Loucy (cell line): ENCODE measurements around the gene MBD4.
"Not testable (repeated sequence)": the region's sequence is repeated elsewhere in the genome, so short reads cannot be mapped to it uniquely, and the experiment has no call there.

Source experiments
- H2AFZ ChIP-seq: fragments of 200-600 bp; sonication (generic); 2 replicates; pipeline ENCODE4 v1.6.0; 2016; ENCODE audit warnings: antibody characterized with exemption, mild to moderate bottlenecking, low read length, moderate library complexity
- H3F3A ChIP-seq: fragments of 200-600 bp; 2 replicates; pipeline ENCODE4 v1.6.0; 2016; ENCODE audit warnings: antibody characterized with exemption, low read depth, mild to moderate bottlenecking
- H3K27me3 ChIP-seq: fragments of 200-600 bp; sonication (generic); 2 replicates; pipeline ENCODE4 v1.6.1; 2014; ENCODE audit warnings: low read length, mild to moderate bottlenecking; ENCODE audit not compliant: insufficient read depth, poor library complexity, severe bottlenecking
- H3K36me3 ChIP-seq: fragments of 200-600 bp; sonication (generic); 2 replicates; pipeline ENCODE4 v1.6.1; 2016; ENCODE audit warnings: low read length; ENCODE audit not compliant: insufficient read depth
- H3K4me1 ChIP-seq: fragments of 200-600 bp; sonication (generic); 2 replicates; pipeline ENCODE4 v1.5.1; 2014; ENCODE audit warnings: low read length, mild to moderate bottlenecking; ENCODE audit not compliant: insufficient read depth, poor library complexity, severe bottlenecking
- H3K4me2 ChIP-seq: fragments of 200-600 bp; sonication (generic); 2 replicates; pipeline ENCODE4 v1.6.0; 2014; ENCODE audit warnings: antibody characterized with exemption, low read length, low read depth, mild to moderate bottlenecking; ENCODE audit not compliant: poor library complexity, severe bottlenecking
- H3K4me3 ChIP-seq: fragments of 200-600 bp; sonication (generic); 2 replicates; pipeline ENCODE4 v1.5.1; 2014; ENCODE audit warnings: low read length, mild to moderate bottlenecking, mixed read lengths; ENCODE audit not compliant: poor library complexity, severe bottlenecking
- H3K79me2 ChIP-seq: fragments of 200-600 bp; sonication (generic); 2 replicates; pipeline ENCODE4 v1.6.1; 2014; ENCODE audit warnings: low read length; ENCODE audit not compliant: insufficient read depth
- H3K9ac ChIP-seq: fragments of 200-600 bp; sonication (generic); 2 replicates; pipeline ENCODE4 v1.6.0; 2014; ENCODE audit warnings: mild to moderate bottlenecking, low read depth, low read length, moderate library complexity; ENCODE audit not compliant: poor library complexity, severe bottlenecking
- H3K9me2 ChIP-seq: fragments of 200-600 bp; sonication (generic); replicated peaks from 2 replicates; pipeline ENCODE4 v1.6.1; 2016; ENCODE audit warnings: low read depth, low read length, mixed read lengths
- H3K9me3 ChIP-seq: fragments of 200-600 bp; sonication (generic); 2 replicates; pipeline ENCODE4 v1.6.1; 2014; ENCODE audit warnings: mild to moderate bottlenecking, antibody characterized with exemption, low read length, low read depth; ENCODE audit not compliant: insufficient read depth
- H4K20me1 ChIP-seq: fragments of 200-600 bp; sonication (generic); 2 replicates; pipeline ENCODE4 v1.6.0; 2014; ENCODE audit warnings: antibody characterized with exemption, low read length, mild to moderate bottlenecking; ENCODE audit not compliant: insufficient read depth, poor library complexity, severe bottlenecking
- EZH2phosphoT487 ChIP-seq: fragments of 200-600 bp; IDR thresholded peaks from 2 replicates; pipeline ENCODE4 v1.6.1; 2018; ENCODE audit warnings: antibody characterized with exemption, mild to moderate bottlenecking, moderate library complexity, borderline replicate concordance
- TF ChIP-seq, protein P1 (sequence below): fragments of 200-600 bp; sonication (generic); conservative IDR thresholded peaks from 2 replicates; pipeline ENCODE4 v1.5.1; 2014; ENCODE audit warnings: mild to moderate bottlenecking, antibody characterized with exemption, low read length

MBD4 gene

GRCh38 chr3:129415378-129415777, 24.4 kb downstream of the MBD4 start:
- no peak for TF ChIP-seq EZH2phosphoT487
- TF ChIP-seq, protein P1, sequence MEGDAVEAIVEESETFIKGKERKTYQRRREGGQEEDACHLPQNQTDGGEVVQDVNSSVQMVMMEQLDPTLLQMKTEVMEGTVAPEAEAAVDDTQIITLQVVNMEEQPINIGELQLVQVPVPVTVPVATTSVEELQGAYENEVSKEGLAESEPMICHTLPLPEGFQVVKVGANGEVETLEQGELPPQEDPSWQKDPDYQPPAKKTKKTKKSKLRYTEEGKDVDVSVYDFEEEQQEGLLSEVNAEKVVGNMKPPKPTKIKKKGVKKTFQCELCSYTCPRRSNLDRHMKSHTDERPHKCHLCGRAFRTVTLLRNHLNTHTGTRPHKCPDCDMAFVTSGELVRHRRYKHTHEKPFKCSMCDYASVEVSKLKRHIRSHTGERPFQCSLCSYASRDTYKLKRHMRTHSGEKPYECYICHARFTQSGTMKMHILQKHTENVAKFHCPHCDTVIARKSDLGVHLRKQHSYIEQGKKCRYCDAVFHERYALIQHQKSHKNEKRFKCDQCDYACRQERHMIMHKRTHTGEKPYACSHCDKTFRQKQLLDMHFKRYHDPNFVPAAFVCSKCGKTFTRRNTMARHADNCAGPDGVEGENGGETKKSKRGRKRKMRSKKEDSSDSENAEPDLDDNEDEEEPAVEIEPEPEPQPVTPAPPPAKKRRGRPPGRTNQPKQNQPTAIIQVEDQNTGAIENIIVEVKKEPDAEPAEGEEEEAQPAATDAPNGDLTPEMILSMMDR, result no peak
- Histone ChIP-seq H3K4me2 (no peak overlapping the region), H3K36me3 (no peaks in the 10 kb centered on the region), H4K20me1 (no peaks in the 10 kb centered on the region), H3K9ac (no peak overlapping the region), H3K27me3 (no peaks in the 10 kb centered on the region), H3F3A (no peaks in the 10 kb centered on the region), H3K9me2 (no peaks in the 10 kb centered on the region), H2AFZ (no peak overlapping the region), H3K9me3 (no peaks in the 10 kb centered on the region), H3K79me2 (no peaks in the 10 kb centered on the region), H3K4me3 (no peak overlapping the region), H3K4me1 (no peaks in the 10 kb centered on the region)

GRCh38 chr3:129413687-129414506, 25.9 kb downstream of the MBD4 start:
- Histone ChIP-seq H3K4me3 (no peak overlapping the region), H3K79me2 (no peaks in the 10 kb centered on the region), H3K9ac (no peak overlapping the region), H3K36me3 (no peaks in the 10 kb centered on the region), H3K4me1 (no peaks in the 10 kb centered on the region), H4K20me1 (no peaks in the 10 kb centered on the region), H3K4me2 (no peak overlapping the region), H3F3A (no peaks in the 10 kb centered on the region), H3K9me3 (no peaks in the 10 kb centered on the region), H2AFZ (no peak overlapping the region; the same call in 1 of the 2 replicates), H3K27me3 (no peaks in the 10 kb centered on the region), H3K9me2 (no peaks in the 10 kb centered on the region)
- no peak for TF ChIP-seq EZH2phosphoT487
- TF ChIP-seq, protein P1, result no peak

- not testable (repeated sequence) for H2AFZ ChIP-seq, H3K4me3 ChIP-seq, H3K27me3 ChIP-seq, H3F3A ChIP-seq, H3K36me3 ChIP-seq, H3K9me2 ChIP-seq, H3K79me2 ChIP-seq, H4K20me1 ChIP-seq, H3K4me1 ChIP-seq, H3K4me2 ChIP-seq, H3K9me3 ChIP-seq, H3K9ac ChIP-seq
Measured at GRCh38 chr3:129413238-129413637, 26.5 kb downstream of the MBD4 start.
